ENCODE measurements around the gene MARK1. TPM values are rescaled to one million over a fixed set of nuclear protein-coding genes. Genes with fewer than 3 reads are reported as not detected.

MARK1 gene
- total and polyA plus RNA-seq, 4 donors = 1.3 to 6.5 (median 3.1) TPM

GRCh38 chr1:220708244-220708643, 180.3 kb downstream of the MARK1 start:
- no peak overlapping the region for H3K9ac ChIP-seq (ENCODE audit: insufficient read depth in 1 of 2, low read length in 2 of 2)
- H3K4me1 ChIP-seq (ENCODE audit: control insufficient read depth in 5 of 5, insufficient read depth in 5 of 5, low read length in 5 of 5) = peaks cover 0 to 9% (median 0%) of the 10 kb centered on the region in 5 donors
- ATAC-seq (ENCODE audit: insufficient read depth, low FRiP score) (no peak), DNase-seq (no peak)
- H3K27ac ChIP-seq (ENCODE audit: low read depth in 1 of 2, low read length in 1 of 2) = no peak overlapping the region
- no peak for TF ChIP-seq CTCF (IDR thresholded peaks at IDR 0.05; ENCODE audit: control extremely low read depth, extremely low read depth)
- 89 to 97% methylated on average over 4 of the region's 4 CpGs for WGBS, 2 donors
- no peaks in the 10 kb centered on the region for H3K27me3 ChIP-seq (ENCODE audit: control insufficient read depth in 3 of 3, insufficient read depth in 3 of 3, low read length in 2 of 3)
- H3K4me3 ChIP-seq = no peak overlapping the region
- no peaks in the 10 kb centered on the region for H3K9me3 ChIP-seq (ENCODE audit: control insufficient read depth in 4 of 4, insufficient read depth in 3 of 4, low read length in 3 of 4)
- no peaks in the 10 kb centered on the region for H3K36me3 ChIP-seq (ENCODE audit: control insufficient read depth in 4 of 4, insufficient read depth in 4 of 4, low read length in 4 of 4)

- DNase-seq = peak in 1 of 3 donors; percentile 23
- Histone ChIP-seq H3K9me3 (ENCODE audit: control insufficient read depth in 4 of 4, insufficient read depth in 3 of 4, low read length in 3 of 4) (no peaks in the 10 kb centered on the region), H3K36me3 (ENCODE audit: control insufficient read depth in 4 of 4, insufficient read depth in 4 of 4, low read length in 4 of 4) (no peaks in the 10 kb centered on the region), H3K27me3 (ENCODE audit: control insufficient read depth in 3 of 3, insufficient read depth in 3 of 3, low read length in 2 of 3) (no peaks in the 10 kb centered on the region), H3K4me1 (ENCODE audit: control insufficient read depth in 5 of 5, insufficient read depth in 5 of 5, low read length in 5 of 5) (peaks cover 0 to 9% (median 0%) of the 10 kb centered on the region in 5 donors), H3K4me3 (no peak overlapping the region), H3K9ac (ENCODE audit: insufficient read depth in 1 of 2, low read length in 2 of 2) (no peak overlapping the region), H3K27ac (ENCODE audit: low read depth in 1 of 2, low read length in 1 of 2) (no peak overlapping the region)
- no peak for ATAC-seq (ENCODE audit: insufficient read depth, low FRiP score)
- WGBS, 2 donors = 54 to 79% methylated on average over 9 of the region's 9 CpGs
- TF ChIP-seq CTCF (IDR thresholded peaks at IDR 0.05; ENCODE audit: control extremely low read depth, extremely low read depth) = no peak
Measured at GRCh38 chr1:220708936-220709801, 181.2 kb downstream of the MARK1 start.

GRCh38 chr1:220710333-220710732, 182.4 kb downstream of the MARK1 start:
- H3K36me3 ChIP-seq (ENCODE audit: control insufficient read depth in 4 of 4, insufficient read depth in 4 of 4, low read length in 4 of 4) = no peaks in the 10 kb centered on the region
- no peak for TF ChIP-seq CTCF (IDR thresholded peaks at IDR 0.05; ENCODE audit: control extremely low read depth, extremely low read depth)
- peaks cover 0 to 2% (median 0%) of the 10 kb centered on the region in 4 donors for H3K9me3 ChIP-seq (ENCODE audit: control insufficient read depth in 4 of 4, insufficient read depth in 3 of 4, low read length in 3 of 4)
- ATAC-seq (ENCODE audit: insufficient read depth, low FRiP score) (no peak), DNase-seq (no peak)
- no peak overlapping the region for H3K4me3 ChIP-seq
- peaks cover 0 to 9% (median 0%) of the 10 kb centered on the region in 5 donors for H3K4me1 ChIP-seq (ENCODE audit: control insufficient read depth in 5 of 5, insufficient read depth in 5 of 5, low read length in 5 of 5)
- no peak overlapping the region for H3K9ac ChIP-seq (ENCODE audit: insufficient read depth in 1 of 2, low read length in 2 of 2)
- no peak overlapping the region for H3K27ac ChIP-seq (ENCODE audit: low read depth in 1 of 2, low read length in 1 of 2)
- H3K27me3 ChIP-seq (ENCODE audit: control insufficient read depth in 3 of 3, insufficient read depth in 3 of 3, low read length in 2 of 3) = no peaks in the 10 kb centered on the region
- 40 to 62% methylated on average over 4 of the region's 4 CpGs for WGBS, 2 donors

Measured in lung (tissue), 12 donors.